DMS53 treated with DMSO at 0.1 percent for 48 hours (cell line): ENCODE measurements around the gene TRAPPC8.
"Not testable (repeated sequence)": the region's sequence is repeated elsewhere in the genome, so short reads cannot be mapped to it uniquely, and the experiment has no call there.

Experiments
- DNase-seq: peaks from one replicate; lab custom pipeline; 2025; ENCODE audit not compliant: unreplicated experiment; lab: John Stamatoyannopoulos, UW

TRAPPC8 gene

GRCh38 chr18:31860488-31860887 is 82.4 kb downstream of the TRAPPC8 start:
- DNase-seq = no peak

DNA sequence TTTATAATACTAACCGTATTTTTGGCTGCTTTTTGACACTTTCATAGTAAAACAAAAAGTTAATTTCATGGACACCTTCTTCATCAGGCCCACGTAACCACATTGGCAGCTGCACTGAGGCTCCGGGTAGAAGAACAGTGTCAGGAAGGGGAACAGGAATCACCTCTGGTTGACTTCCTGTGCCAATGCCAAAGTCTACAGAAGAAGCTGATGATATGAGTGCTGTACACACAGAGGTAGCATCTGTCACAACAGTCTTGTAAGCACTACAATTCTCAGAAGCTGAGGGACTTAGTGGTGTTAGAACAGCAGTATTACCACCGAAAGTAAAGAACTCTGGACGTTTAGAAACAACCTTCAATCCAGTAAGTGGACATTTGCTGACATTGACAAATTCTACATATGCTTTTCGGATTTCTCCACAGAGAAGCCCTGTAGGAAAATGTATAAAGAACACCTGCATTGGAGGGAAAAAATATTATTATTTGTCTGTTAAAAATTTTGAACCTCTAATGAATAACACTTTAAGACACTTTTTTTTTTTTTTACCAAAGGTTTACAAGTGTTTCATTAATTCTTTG is 85.3 kb downstream of the TRAPPC8 start:
- no peak for DNase-seq

DNA sequence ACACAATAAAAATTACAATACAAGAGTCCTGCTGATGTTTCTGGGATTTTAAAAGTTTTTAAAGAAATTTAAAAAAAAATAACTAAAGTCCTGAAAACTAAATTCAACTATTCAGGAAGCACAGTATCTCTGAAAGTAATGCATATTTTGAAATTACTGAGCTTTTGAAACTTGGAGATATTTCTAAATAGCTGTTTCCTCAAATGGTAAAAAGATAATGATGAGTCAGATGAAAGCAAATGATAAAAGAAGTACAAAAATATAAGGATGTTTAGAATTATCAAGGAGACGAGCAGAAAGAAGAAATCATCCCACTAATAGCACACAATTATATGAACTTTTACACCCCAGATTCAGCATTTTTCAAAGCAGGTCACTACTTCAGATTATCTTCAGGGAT is 92.1 kb downstream of the TRAPPC8 start:
- DNase-seq = no peak

DNA sequence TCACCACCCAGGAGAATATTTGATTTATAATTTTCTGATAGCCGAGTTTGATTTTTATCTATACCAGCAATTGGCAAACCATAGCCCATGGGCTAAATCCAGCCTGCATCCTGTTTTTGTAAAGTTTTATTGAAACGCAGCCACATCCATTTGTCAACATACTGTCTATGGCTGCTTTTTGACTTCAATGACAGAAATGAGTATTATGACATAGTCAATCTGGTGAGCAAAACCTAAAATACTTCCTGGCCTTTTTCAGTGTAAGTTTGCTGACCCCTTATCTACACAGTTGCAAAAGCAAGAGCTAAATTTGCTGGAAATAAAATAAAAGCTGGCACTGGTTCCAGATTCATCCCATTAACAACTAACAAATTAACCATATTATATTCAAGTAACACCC is 102.4 kb downstream of the TRAPPC8 start:
- DNase-seq = no peak

DNA sequence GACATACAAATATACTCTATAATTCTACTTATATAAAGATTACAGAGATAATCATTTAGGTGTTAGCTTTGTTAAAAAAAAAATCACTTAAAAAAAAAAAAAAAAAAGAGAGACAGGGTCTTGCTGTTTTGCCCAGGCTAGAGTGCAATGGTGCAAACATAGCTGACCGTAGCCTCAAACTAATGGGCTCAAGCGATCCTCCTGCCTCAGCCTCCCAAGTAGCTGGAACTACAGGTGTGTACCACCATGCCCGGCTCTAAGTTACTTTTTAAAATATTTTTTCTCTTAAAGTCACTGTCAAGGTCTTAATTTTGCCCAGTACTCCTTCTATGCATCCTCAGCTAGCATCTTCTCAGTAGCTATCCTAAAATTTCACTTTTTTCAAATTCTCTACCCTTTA is 105.0 kb downstream of the TRAPPC8 start:
- no peak for DNase-seq

GRCh38 chr18:31835528-31836133 is 107.3 kb downstream of the TRAPPC8 start:
- DNase-seq = no peak

GRCh38 chr18:31831903-31832302 is 111.0 kb downstream of the TRAPPC8 start:
- DNase-seq = no peak

GRCh38 chr18:31830686-31831085 is 112.2 kb downstream of the TRAPPC8 start:
- DNase-seq = no peak

DNA sequence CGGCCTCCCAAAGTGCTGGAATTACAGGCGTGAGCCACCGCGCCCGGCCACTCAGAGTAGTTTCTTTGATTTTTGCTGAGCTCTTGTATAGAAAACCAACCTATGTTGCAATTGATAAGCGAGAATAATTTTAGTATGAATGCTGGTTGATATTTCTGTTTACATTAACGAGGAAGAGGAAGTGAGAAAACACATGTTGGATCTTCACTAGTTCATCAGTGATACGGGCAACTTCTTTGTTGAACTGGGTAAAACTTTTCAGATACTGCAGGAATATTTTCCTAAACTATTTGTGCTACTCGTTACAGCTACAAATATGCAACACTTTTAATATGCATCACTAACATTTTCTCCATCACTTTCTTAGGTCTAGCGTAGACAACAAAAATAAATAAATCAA is 114.3 kb downstream of the TRAPPC8 start:
- no peak for DNase-seq

- not testable (repeated sequence) for DNase-seq
These were observed 116.1 kb downstream of the TRAPPC8 start for GRCh38 chr18:31826673-31827325.

GRCh38 chr18:31825772-31826171 is 117.2 kb downstream of the TRAPPC8 start:
- no peak for DNase-seq

DNA sequence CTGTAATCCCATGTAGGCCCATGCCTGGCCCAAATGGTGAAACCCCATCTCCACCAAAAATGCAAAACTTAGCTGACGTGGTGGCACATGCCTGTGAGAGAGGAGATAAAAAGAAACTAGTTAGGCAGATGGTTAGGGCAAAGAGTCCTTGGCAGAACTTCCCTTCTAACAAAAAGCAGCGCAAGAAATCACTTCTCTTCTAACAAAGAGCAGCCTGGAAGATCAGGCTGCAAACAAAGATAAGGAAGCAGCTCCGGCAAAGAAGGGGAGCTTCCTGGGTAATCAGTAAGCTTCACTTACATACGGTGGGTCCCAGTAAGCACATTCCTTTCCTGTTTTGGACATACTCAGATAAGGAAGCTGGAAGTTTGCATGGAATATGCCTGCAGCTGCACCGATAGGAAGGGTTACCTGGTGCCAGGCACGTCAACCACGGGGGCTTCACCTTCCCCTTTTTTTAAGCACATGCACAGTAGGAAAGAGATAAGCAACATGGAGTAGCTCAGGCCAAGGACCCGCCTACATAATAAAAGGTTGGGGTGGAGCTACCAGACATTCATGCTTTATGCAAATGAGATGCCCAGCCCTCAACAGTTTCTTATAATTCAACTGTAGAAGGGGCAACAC is 121.3 kb downstream of the TRAPPC8 start:
- no peak for DNase-seq

DNA sequence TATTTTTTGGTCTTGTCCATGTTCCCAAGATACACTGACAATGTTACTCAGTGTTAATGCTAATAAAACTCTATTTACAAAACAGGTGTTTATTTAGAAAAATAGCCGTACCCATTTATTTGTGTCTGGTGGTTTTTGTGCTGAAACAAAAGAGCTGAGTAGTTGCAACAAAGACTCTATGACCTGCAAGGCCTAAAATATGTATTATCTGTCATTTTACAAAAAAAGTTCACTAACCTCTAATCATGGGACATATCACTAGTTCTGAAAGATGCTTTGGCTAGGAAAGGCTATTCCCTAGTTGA is 123.1 kb downstream of the TRAPPC8 start:
- DNase-seq = no peak

DNA sequence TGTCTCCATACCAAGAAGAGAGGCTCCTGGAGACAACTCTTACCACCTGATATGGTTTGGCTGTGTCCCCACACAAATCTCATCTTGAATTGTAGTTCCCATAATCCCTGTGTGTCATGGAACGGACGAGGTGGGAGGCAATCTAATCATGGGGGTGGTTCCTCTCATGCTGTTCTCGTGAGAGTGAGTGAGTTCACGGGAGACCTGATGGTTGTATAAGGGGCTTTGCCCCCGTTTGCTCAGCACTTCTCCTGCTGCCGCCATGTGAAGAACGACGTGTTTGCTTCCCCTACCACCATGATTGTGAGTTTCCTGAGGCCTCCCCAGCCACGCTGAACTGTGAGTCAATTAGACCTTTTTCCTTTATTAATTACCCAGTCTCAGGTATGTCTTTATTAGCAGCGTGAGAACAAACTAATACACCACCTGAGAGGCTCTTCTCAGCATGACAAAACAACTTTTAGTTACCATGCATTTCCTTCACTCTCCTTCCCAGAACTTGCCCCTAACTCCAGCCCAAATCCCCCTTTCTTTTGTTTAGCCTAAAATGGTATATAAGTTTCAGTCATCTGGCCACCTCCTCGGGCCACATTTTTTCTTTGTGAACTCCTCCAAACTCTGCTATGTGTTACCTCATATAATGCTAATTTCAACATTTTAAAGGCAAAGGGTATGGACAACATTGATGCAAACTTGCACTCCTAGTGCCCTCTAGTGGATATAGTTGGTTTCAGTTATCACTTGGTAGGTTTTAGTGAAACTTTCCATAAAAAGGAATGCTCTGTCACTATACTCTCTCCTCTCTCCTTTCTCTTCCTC is 123.6 kb downstream of the TRAPPC8 start:
- DNase-seq = peak; percentile 33

- no peak for DNase-seq
These were observed 128.8 kb downstream of the TRAPPC8 start for GRCh38 chr18:31814132-31814531.

DNA sequence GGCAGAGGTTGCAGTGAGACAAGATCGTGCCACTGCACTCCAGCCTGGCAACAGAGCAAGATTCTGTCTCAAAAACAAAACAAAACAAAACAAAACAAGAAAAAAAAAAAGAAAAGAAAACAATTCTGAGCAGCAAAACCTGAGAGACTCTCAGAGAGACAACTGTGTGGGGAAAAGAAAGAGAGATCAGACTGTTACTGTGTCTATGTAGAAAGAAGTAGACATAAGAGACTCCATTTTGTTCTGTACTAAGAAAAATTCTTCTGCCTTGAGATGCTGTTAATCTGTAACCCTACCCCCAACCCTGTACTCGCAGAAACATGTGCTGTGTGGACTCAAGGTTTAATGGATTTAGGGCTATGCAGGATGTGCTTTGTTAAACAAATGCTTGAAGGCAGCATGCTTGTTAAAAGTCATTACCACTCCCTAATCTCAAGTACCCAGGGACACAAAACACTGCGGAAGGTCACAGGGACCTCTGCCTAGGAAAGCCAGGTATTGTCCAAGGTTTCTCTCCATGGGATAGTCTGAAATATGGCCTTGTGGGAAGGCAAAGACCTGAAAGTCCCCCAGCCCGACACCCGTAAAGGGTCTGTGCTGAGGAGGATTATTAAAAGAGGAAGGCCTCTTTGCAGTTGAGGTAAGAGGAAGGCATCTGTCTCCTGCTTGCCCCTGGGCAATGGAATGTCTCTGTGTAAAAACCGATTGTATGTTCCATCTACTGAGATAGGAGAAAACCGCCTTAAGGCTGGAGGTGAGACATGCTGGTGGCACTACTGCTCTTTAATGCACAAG is 132.4 kb downstream of the TRAPPC8 start:
- not testable (repeated sequence) for DNase-seq

GRCh38 chr18:31809049-31809448 is 133.9 kb downstream of the TRAPPC8 start:
- DNase-seq = not testable (repeated sequence)

DNA sequence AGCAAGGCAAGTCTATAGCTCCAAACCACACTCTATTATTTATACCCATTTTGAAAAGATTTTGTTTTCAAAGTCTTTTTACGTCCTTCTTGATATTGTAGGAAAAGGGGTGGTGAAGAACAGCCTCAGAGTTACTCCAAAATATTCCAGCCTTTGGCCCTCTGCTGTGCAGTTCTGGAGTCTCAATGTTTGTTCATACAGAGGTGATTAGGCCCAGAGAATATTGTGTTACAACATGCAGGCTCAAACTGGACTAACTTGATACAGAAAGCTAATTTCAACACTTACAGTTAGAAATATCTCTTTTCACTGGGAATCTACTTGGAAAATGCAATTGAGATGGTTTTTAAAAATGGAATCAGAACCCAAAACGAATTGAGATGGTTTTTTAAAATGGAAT is 141.8 kb downstream of the TRAPPC8 start:
- no peak for DNase-seq

DNA sequence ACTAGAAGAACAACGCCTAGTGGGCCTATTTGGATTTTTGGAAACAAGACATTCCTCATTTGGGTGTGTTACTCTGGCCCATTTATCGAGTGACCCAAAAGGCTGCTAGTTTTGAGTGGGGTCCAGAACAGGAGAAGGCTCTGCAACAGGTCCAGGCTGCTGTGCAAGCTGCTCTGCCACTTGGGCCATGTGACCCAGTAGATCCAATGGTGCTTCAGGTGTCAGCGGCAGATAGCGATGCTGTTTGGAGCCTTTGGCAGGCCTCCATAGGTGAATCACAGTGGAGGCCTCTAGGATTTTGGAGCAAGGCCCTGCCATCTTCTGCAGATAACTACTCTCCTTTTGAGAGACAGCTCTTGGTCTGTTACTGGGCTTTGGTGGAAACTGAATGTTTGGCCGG is 143.7 kb downstream of the TRAPPC8 start:
- DNase-seq = not testable (repeated sequence)

DNA sequence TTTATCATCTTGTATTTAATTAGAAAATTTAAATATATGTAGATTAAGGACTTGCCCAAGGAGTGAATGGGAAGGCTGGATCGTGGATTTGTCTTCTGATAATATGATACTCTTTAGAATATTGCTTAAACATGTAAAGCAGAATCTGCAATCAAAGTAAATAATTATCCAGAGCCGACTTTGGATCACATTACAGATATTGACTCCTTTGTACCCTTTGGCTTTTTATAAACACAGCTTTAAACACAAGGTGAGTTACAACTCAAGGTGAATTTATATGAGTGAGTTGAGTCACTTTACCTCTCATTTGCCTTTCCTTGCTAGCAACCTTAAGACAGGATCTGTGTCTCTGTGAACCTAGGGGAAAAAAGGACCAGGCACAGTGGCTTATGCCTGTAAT is 144.5 kb downstream of the TRAPPC8 start:
- DNase-seq = no peak

DNA sequence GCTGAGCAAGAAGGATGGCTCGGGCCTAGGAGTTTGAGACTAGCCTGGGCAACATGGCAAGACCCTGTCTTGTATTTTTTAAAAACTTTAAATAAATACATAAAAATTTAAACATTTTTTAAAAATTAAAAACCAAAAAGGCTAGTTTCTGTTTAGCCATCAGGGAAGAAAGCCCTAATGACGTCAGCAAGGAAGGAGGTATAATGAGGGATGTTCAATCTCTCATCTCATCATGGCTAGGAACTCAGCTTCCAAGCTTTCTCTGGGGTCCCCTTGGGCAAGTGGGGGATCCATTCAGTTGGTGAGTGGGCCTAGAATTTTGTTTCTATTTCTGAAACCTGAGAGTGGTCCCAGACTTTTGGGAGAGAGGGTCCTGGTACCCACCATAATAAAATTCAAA is 147.2 kb downstream of the TRAPPC8 start:
- no peak for DNase-seq
